ENCODE measurements around the gene MYRF. TPM values are rescaled to one million over a fixed set of nuclear protein-coding genes. Genes with fewer than 3 reads are reported as not detected.
A peak's percentile ranks its signal among the peaks of the same experiment; 100 is the strongest.

MYRF gene
- total and polyA plus RNA-seq, 2 of the 13 experiments (the other 11 are each of a cell fraction or from before 2014, with no cell fraction given), result 10.2 to 25.9 TPM

GRCh38 chr11:61747967-61748285 is 4.5 kb upstream of the MYRF start:
- H3K4me3 ChIP-seq (replicated peaks in 1 of 3; ENCODE audit: insufficient read depth in 1 of 3, low read depth in 2 of 3, low read length in 3 of 3), result peak overlapping the region; percentile 22 to 68 (median 43)
- H2AFZ ChIP-seq (ENCODE audit: low read length), result peak overlapping the region; percentile 66
- H4K20me1 ChIP-seq (ENCODE audit: insufficient read depth, low read length), result no peaks in the 10 kb centered on the region
- BruUV-seq (replicated peaks), result no TSS peak
- CTCF ChIA-PET (ENCODE audit: low intra/inter-chr PET ratio, low total read pairs), result interaction anchor here (0.6 to 3.4 kb wide), 5 partner anchors 20 to 396 kb away, joined by 3 to 38 read pairs (median 24); no protein-coding TSS in a partner anchor
- ATAC-seq, result peak; percentile 40
- no peaks in the 10 kb centered on the region for H3K9me3 ChIP-seq (ENCODE audit: low read length)
- peaks cover 4% of the 10 kb centered on the region for H3K79me2 ChIP-seq (ENCODE audit: insufficient read depth, low read length)
- H3K4me1 ChIP-seq (ENCODE audit: insufficient read depth, low read length), result peaks cover 54% of the 10 kb centered on the region
- H3K4me2 ChIP-seq (ENCODE audit: low read depth, low read length), result peak overlapping the region; percentile 94
- DNase-seq (ENCODE audit: low spot score), result no peak
- no peak for FAIRE-seq
- no peaks in the 10 kb centered on the region for H3K27me3 ChIP-seq (ENCODE audit: control insufficient read depth in 1 of 2, insufficient read depth in 2 of 2, low read length in 2 of 2)
- H3K36me3 ChIP-seq (replicated peaks in 1 of 2; ENCODE audit: control insufficient read depth in 1 of 2, insufficient read depth in 2 of 2, low read length in 2 of 2), result no peaks in the 10 kb centered on the region
- peak overlapping the region; percentile 56 for H3K9ac ChIP-seq (ENCODE audit: insufficient read depth, low read depth, low read length)
- H3K27ac ChIP-seq (ENCODE audit: extremely low read length, insufficient read depth, low read length), result no peak overlapping the region
- 0% methylated on average over 2 of the region's 3 CpGs for WGBS (ENCODE audit: low lambda C conversion rate)
- intact Hi-C loops (cut with micrococcal nuclease; ENCODE audit: unreplicated experiment), result loop anchor here (1.0 to 2.0 kb wide), 3 partner anchors 21 to 40 kb away; no protein-coding TSS in a partner anchor
- POLR2A ChIA-PET, result interaction anchor here (1.0 to 6.2 kb wide), 11 partner anchors 9 to 202 kb away, joined by 3 to 43 read pairs (median 8); partner anchors contain the start of genes FEN1 and TMEM258
- in situ Hi-C loops (cut with HindIII; ENCODE audit: extremely low pct_ligation_motif_present, low pct_unique_long_range_greater_than_20kb), result loop anchor here (5.0 kb wide), 1 partner anchor 34 kb away; no protein-coding TSS in a partner anchor
- TF ChIP-seq SRY (CRISPR knock-in tag; IDR thresholded peaks at IDR 0.05), result 0 out of 2 replicates have a peak, but pooled peaks have one; percentile 10
- 0 out of 2 replicates have a peak, but pooled peaks have one; percentile 1 for TF ChIP-seq MED1 (CRISPR knock-in tag; IDR thresholded peaks at IDR 0.05)
- no peak for TF ChIP-seq SUZ12 (IDR thresholded peaks at IDR 0.05; ENCODE audit: low read depth, low read length)
- 0 out of 2 replicates have a peak, but pooled peaks have one; percentile 41 for TF ChIP-seq ZNF260 (CRISPR knock-in tag; IDR thresholded peaks at IDR 0.05; ENCODE audit: borderline replicate concordance, low read depth)
- TF ChIP-seq BCLAF1 (IDR thresholded peaks at IDR 0.05), result no peak
- peak; percentile 8; the same call in 1 of the 2 replicates for TF ChIP-seq PAXIP1 (CRISPR knock-in tag; conservative IDR thresholded peaks at IDR 0.05)
- TF ChIP-seq ZNF580 (CRISPR knock-in tag; IDR thresholded peaks at IDR 0.05; ENCODE audit: borderline replicate concordance, low read depth), result peak; percentile 13; the same call in 1 of the 2 replicates
- TF ChIP-seq SP2 (CRISPR knock-in tag; IDR thresholded peaks at IDR 0.05), result no peak
- TF ChIP-seq ZNF414 (CRISPR knock-in tag; IDR thresholded peaks at IDR 0.05), result peak; percentile 19; the same call in 1 of the 2 replicates
- 0 out of 2 replicates have a peak, but pooled peaks have one; percentile 1 for TF ChIP-seq TFAP4 (IDR thresholded peaks at IDR 0.05; ENCODE audit: borderline replicate concordance, low read depth)
- TF ChIP-seq ZNF616 (CRISPR knock-in tag; IDR thresholded peaks at IDR 0.05; ENCODE audit: low read depth), result 0 out of 2 replicates have a peak, but pooled peaks have one; percentile 18
- TF ChIP-seq ATF2 (CRISPR knock-in tag; IDR thresholded peaks at IDR 0.05), result 0 out of 2 replicates have a peak, but pooled peaks have one; percentile 2

Measured in HepG2 (cell line).